Measurements from ENCODE around the gene LPAR1.

The LPAR1 gene

GRCh38 chr9:110996436-110997220 is 41.6 kb downstream of the LPAR1 start:
- DNase-seq = no peak

- DNase-seq = no peak
These were observed 42.6 kb downstream of the LPAR1 start for GRCh38 chr9:110995420-110996340.

- DNase-seq = no peak
These were observed 43.5 kb downstream of the LPAR1 start for GRCh38 chr9:110994771-110995241.

GRCh38 chr9:110990481-110990880 is 47.8 kb downstream of the LPAR1 start:
- no peak for DNase-seq

- DNase-seq = no peak
These were observed 51.7 kb downstream of the LPAR1 start for GRCh38 chr9:110986529-110986928.

GRCh38 chr9:110984890-110985437 is 53.3 kb downstream of the LPAR1 start:
- DNase-seq = no peak

- no peak for DNase-seq
These were observed 58.0 kb downstream of the LPAR1 start for GRCh38 chr9:110980261-110980660.

- no peak for DNase-seq
These were observed 58.6 kb downstream of the LPAR1 start for GRCh38 chr9:110979636-110980035.

GRCh38 chr9:110978516-110978915 is 59.8 kb downstream of the LPAR1 start:
- no peak for DNase-seq

GRCh38 chr9:110977259-110977709 is 61.0 kb downstream of the LPAR1 start:
- DNase-seq = no peak

- no peak for DNase-seq
These were observed 62.3 kb downstream of the LPAR1 start for GRCh38 chr9:110975969-110976368.

GRCh38 chr9:110975278-110975677 is 63.0 kb downstream of the LPAR1 start:
- no peak for DNase-seq

- no peak for DNase-seq
These were observed 66.6 kb downstream of the LPAR1 start for GRCh38 chr9:110971705-110972104.

- no peak for DNase-seq
These were observed 67.0 kb downstream of the LPAR1 start for GRCh38 chr9:110971234-110971633.

- DNase-seq = no peak
These were observed 68.3 kb downstream of the LPAR1 start for GRCh38 chr9:110969971-110970386.

- DNase-seq = no peak
These were observed 70.2 kb downstream of the LPAR1 start for GRCh38 chr9:110968096-110968495.

- DNase-seq = no peak
These were observed 71.1 kb downstream of the LPAR1 start for GRCh38 chr9:110967196-110967595.

GRCh38 chr9:110960288-110960687 is 78.0 kb downstream of the LPAR1 start:
- no peak for DNase-seq

GRCh38 chr9:110958847-110959246 is 79.4 kb downstream of the LPAR1 start:
- no peak for DNase-seq

- no peak for DNase-seq
These were observed 83.4 kb downstream of the LPAR1 start for GRCh38 chr9:110954822-110955291.

GRCh38 chr9:110952540-110952859 is 85.8 kb downstream of the LPAR1 start:
- DNase-seq = no peak

GRCh38 chr9:110951805-110952539 is 86.3 kb downstream of the LPAR1 start:
- DNase-seq = no peak
